NCI-H1048 (cell line): Measurements from ENCODE around the gene PPL.
"Not testable (repeated sequence)": the region's sequence is repeated elsewhere in the genome, so short reads cannot be mapped to it uniquely, and the experiment has no call there.

Source experiments
- DNase-seq: peaks from one replicate; lab custom pipeline; 2025; lab: John Stamatoyannopoulos, UW

Gene PPL

DNA sequence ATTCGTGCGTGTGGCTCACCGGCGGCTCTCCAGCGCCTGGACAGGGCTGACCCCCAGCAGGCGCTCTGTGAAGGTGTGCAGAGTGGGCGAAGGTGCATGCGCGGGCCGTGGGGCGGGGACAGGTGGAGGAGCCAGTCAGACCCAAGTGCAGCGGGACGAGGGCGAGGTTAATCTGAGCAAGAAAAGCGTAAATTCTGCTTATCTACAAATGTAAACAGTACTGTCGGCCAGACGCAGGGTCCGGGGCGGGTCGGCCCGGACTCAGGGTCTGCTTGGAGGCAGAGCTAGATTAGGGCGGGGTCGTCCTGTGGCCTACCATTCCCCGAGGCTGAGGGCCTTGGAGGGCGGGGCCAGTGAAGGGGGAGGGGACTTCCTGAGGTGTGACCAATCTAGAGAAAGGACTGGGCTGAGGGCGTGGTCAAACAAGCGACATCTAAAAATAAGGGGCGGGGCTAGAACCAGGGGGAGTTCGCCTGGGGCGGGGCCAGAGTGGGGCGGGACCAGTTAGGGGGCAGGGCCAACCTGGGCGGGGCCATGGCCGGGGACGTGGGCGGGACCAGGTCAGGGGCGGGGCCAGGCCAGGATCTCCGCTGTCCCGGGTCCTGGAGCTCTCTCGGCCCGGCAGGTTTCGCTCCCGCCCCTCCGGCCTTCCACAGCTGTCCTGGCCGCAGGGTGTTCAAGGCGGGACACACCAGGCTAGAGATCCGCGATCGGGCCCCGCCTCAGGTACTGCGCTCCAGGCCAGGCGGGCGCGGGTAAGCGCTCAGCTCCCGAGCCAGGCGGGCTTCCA, 21.0 kb upstream of the PPL start, which contains the start of gene SEC14L5:
Gene SEC14L5 (plus strand): TSS at position 611 of the 790 bp plus-strand sequence. CDS start 994 bp downstream, outside the sequence.
- DNase-seq, result peak; percentile 70

DNA sequence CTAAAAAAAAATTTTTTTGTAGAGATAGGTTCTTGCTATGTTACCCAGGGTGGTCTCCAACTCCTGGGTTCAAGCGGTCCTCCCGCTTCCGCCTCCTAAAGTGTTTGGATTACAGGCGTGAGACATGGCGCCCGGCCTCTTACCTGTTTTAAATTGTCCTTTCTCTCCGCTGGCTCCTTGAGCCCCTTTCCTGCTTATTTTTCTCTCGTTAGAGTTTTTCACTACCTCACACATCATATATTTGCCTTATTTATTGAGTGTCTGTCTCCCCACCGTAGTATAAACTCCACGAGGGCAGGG, 20.4 kb upstream of the PPL start:
- DNase-seq, result no peak

DNA sequence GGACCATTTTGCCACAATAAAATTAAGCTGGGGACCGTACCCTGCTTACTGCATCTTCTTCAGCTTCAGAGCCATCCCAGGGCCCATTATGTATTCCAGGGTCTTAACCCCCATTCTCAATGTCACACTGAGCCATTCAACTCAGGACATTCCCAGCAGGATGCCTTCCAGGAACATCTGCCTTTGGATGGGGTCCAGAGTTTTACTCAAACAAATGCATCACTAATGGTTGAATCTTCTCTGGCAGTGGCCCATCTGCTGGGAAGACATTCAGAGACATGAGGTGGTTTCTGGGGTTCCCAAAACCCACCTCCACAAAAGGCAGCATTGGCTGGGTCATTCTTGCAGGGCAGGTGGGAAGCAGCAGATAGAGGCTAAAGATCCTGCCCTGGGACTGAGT, 17.8 kb upstream of the PPL start:
- DNase-seq, result no peak

DNA sequence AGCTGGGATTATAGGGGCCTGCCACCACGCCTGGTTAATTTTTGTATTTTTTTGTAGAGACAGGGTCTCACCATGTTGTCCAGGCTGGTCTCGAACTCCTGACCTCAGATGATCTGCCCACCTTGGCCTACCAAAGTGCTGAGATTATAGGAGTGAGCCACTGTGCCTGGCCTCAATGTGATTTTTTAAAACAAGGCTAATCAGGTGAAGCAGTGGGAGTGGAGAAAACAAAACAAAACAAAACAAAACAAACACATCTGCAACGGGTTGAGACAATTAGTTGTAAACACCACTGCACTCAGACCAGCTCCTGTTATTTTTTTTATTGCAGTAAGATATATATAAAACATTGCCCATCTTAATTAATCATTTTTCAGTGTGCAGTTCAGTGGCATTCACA, 14.6 kb upstream of the PPL start:
- DNase-seq, result not testable (repeated sequence)

DNA sequence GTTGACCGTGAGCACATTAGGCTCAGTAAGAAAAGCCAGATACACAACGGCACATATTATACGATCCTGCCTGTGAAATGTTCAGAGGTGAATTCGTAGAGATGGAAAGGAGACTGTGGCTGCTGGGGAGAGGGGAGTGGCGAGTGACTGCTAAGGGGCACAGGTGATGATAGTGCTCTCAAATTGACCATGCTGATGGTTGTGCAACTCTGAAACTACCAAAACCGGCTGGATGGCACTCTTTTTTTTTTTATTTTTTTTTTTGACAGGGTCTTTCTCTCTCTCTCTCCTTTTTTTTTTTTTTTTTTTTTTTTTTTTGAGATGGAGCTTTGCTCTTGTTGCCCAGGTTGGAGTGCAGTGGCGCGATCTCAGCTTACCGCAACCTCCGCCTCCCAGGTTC, 13.0 kb upstream of the PPL start:
- no peak for DNase-seq

DNA sequence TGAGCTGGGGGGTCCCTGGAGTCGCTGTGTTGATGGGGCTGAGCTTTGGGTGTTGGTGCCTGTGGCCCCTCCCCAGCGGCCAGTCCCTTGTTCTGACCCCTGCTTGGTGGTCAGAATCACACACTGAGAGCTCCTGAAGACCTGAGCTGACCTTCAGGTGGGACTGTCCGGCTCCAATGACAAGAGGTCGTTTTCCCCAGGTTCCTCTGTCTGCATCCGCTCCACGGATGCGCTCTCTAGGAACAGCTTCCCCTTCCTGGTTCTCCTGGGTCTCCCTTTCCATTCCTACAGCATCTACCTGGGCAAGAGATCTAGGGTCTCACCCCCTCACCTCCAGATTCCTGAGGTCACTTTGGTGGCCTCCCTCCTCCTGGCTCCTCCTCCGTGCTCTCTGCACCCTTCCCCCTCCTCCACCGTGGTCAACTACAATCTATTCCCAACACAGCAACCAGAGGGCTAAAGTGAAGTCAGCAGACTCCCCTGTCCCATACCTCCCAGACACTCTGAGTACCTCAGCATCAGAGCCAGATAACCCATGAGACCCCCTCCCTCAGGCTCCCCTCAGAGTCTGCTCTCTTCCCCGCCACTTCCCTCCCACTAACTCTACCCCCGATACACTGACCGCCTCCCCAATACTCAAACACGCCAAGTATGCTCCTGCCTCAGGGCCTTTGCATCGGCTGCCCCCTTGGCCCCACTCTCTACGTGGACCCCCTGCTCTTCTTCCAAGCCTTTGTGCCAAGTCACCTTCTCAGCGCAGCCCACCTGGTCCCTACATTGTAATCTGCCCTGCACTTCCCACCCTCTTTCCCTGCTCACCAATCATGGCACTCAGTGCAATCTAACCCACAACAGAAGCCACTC, 12.2 kb upstream of the PPL start:
- no peak for DNase-seq

DNA sequence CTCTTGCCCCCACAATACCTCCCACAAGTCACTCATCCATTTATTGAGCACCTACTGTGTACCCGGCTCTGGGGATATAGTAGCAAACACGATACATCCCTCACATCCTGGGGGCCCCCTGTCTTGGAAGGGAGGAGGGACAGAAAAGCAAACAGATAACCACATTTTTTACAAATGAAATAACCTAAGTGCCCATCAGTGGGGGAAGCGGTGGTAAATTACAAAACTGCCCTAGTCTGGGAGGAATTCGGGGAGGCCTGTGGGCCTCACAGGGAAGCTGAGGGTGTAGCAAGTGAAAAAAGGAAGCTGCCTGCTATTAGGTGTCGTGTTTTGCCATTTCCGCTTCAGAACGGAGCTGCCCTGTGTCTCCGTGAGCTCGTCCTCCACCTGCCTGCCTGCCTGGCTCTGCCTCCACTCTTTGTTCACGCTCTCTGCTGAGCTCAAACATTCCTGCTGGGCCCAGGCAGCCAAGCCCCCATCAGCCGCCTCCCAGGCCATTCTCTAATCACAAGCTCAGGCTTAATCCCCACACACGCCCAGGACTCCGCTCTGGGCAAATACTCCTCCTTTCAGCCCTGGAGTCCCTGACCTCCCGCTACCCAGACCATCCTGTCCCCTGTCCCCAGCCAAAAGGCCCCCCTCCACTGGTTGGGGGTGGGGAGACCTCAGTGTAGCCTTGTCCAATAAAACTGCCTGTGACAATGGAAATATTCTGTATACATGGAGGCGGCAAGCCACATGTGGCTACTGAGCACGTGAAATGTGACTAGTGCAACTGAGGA, 11.0 kb upstream of the PPL start:
- DNase-seq, result no peak

DNA sequence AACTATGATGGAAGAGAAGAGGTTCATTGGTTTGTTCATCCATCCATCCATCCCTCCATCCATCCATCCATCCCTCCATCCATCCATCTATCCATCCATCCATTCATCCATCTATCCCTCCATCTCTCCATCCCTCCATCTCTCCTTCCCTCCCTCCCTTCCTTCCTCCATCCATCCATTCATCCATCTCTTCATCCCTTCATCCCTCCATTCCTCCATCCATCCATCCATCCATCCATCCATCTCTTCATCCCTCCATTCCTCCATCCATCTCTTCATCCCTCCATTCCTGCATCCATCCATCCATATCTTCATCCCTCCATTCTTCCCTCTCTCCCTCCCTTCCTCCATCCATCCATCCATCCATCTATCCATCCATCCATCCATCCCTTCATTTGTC, 10.0 kb upstream of the PPL start:
- no peak for DNase-seq

DNA sequence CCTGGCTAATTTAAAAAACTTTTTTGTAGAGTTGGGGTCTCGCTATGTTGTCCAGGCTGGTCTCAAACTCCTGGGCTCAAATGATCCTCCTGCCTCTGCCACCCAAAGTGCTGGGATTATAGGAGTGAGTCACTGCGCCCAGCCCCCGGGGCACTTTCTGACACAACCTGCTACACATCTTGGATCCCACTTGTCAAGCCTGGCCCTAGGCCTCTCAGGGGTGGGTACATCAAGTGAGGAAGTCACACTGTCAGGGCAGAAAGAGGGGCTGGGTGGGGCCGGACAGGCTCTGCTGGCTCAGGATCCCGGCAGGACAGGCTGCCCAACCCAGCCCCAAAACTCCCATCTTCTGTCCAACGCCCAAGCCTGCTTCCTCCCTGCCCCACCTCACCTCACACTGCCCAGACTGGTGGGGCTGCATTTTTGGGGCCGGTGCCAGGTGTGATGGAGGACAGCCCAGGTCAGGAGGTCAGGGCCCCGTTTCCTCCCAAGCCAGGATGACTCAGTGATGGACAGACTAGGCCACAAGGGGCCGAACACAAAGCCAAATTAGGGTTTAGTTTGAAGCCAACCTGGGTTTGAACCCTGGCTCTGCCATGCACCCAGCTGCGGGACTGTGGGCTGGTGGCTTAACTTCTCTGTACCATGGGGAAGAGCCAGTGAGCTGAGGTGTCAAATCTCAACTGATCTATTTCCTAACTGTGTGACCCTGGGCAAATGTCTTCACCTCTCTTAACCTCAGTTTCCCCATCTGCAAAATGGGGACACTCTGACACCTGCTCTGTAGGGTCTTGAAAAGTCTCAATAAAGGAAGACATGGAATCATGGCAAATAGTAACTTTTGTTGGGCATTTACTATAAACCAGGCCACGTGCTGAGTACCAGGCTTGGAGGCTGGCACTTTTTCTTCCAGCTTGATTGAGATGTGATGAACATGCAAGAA, 8.9 kb upstream of the PPL start:
- DNase-seq, result no peak

DNA sequence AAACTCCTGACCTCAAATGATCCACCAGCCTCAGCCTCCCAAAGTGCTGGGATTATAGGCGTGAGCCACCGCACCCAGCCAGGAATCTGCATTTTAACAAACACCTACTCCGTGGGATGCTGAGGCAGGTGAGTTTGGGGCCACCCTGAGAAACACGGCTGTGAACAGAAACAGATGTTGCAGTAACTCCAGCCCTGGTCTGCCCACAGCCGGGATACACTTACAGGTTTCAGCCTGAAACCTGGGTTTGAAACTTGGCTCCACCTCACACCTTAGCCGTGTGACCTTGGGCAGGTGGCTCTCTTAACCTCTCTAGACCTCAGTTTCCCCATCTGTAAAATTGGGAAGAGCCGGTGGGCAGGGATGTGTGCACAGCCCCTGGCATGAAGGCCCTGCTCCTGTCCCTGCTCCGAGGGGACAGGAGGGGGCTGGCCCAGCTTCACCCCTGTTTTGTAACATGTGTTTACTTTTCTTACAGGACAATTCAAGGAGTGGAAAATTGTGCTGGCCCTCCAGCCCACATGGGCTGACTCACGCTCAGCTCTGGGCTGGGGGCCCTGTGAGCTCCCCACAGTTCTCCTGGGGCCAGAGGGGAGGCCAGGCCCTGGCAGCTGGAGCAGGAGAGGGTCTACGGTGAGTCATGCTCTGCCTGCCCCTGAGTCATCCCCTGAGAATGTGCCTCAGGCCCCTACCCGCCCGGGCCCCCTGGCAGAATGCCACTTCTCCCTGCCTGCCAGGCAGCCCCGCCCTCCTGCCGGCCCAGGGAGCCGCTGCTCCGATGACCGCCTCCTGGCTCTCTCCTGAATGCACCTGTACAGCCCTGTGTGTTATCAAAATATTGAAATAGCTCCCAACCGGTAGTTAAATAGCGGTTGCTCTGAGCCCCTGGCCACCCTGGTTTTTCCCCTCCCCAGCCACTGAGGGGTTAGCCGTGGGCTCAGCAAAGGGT, 7.7 kb upstream of the PPL start:
- no peak for DNase-seq

DNA sequence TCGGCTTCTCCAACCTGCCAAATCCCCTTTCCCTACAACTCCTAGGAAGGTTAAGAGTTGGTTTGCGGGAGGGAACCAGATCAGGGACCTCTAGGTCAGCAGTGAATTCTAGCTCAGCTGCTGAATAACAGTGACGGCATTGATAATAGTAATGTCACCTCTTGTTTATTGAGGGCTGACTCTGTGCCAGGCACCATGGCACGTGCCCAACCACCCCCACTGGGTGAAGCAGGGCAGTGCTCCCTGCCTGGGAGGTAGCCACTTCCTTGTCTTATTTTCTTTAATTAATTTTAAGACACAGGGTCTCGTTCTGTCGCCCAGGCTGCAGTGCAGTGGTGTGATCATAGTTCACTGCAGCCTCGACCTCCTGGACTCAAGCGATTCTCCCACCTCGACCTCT, 5.5 kb upstream of the PPL start:
- no peak for DNase-seq

DNA sequence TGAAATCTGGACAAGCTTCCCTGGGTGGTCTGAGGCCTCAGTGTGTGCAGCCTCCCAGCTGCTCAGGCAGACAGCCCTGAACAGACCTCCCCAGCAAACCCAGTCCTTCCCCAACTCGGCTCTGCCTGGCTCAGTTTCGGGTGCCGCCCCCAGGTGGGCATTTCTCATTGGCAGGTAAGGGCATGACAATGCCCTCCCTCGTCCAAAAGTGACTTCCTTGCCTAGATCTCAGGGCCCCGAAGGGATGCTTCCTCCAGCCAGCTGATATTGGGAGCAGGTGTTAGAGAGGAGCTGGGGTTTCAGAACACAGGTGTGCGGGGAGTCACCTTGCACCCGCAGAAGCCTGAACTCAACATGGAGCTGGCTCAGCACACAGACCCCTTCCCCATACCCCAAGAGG, 3.8 kb upstream of the PPL start:
- DNase-seq, result no peak

DNA sequence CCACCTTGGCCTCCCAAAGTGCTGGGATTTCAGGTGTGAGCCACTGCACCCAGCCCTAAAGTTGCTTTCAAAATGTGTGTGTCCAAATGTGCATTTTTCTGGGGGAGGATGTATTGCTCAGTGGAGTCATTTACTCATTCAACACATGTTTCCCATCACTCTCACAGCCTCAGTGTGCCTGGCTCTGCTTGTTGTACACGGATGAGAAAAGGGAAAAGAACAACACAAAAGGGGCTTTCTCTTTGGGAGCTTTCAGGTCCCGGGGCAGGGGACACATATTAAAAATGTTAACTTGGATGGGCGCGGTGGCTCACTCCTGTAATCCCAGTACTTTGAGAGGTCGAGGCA, 1.7 kb upstream of the PPL start:
- no peak for DNase-seq

DNA sequence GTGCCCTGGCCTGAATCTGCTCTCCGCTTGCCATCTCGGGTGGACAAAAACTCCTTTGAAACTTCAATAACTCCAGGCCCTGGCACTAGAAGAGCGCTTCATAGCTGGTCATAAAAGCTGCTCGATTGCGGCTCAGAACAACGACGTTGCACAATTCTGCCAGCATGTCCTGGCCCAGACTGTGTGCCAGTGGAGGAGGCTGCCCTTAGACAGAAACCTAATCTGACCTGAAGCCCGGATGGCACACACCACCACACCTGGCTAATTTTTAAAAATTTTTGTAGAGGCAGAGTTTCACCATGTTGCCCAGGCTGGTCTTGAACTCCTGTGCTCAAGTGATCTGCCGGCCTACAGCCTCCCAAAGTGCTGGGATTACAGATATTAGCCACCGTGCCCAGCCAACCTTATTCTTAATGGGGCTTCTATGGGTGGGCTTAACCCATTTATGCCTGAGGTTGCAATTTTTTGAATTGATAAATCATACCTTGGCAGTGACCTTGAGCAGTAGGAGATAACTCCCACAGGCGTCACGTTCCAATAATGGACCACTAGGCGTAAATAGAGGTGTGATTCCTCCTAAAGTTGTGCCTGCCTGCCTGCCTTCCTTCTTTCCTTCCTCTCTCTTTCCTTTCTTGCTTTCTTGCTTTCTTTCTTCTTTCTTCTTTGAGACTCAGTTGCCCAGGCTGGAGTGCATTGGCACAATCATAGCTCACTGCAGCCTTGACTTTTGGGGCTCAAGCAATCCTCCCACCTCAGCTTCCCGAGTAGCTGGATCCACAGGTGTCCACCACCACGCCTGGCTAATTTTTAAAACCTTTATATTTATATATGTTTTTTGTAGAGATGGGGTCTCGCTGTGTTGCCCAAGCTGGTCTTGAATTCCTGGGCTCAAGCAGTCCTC, 1.1 kb upstream of the PPL start:
- DNase-seq, result no peak

DNA sequence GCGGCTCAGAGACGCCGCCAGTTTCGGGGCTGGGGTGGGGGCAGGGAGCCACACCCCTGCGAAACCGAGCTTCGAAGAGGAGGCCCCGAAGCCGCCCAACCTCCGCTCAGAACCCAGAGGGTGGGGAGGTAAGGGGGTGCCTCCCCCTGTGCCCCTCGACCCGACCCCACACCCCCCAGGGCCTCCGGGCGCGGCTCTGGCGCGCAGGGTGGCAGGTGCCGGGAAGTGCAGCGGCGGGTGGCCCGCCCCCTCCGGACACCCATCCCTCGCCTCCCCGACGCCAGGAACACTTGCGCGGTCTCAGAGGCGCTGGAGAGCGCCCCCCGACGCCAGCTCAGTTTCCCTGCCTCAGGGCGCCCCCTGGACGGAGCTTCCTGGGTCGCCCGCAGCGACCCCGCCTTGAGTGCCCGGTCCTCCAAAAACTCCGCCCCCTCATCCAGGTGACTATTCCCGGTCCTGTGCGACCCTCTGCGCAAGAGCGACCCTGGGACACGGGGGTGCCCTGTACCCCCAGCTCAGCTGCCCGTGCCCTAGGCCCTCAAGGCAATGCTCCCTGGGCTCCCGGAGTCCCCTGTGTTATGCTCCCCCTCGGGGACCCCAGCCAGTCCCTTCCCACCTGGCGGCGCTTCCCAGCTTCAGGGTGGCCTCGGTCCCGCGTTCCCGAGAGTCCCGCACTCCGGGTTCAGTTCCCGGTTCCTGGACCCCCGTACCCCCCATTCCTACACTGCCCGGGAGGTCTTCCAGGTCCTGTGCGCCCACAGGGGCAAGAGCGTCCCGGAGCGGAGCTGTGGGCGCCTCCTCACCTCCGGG, 562 bp downstream of the PPL start:
- DNase-seq, result no peak

DNA sequence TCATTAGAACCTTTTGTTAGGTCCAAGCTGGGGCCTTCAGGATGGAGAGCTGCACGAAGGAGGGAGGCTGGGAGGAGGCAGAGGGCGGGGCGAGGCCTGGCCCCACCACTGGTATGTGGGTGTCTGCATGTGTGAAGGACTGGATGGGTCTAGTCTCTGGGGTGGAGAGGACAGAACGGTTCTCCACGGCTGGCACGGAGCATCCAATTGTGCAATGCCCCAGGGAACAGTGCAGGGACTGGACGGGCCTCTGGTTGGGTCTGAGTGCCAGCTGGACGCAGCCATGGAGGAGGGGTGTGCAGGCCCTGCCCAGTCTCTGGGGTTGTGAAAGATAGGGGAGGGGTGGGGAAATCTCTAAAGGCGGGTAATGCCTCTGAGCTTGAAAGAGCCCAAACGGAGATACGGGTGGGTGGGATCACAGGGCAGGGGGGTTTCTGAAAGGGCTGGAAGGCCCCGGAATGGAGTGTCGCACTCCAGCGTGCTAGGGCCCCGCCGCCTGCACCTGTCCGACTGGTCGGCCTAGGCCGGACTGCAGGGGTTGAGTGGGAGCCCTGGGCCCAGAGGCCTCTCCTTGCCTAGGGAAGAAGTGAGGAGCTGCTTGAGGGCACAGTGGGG, 1.6 kb downstream of the PPL start:
- DNase-seq, result no peak

DNA sequence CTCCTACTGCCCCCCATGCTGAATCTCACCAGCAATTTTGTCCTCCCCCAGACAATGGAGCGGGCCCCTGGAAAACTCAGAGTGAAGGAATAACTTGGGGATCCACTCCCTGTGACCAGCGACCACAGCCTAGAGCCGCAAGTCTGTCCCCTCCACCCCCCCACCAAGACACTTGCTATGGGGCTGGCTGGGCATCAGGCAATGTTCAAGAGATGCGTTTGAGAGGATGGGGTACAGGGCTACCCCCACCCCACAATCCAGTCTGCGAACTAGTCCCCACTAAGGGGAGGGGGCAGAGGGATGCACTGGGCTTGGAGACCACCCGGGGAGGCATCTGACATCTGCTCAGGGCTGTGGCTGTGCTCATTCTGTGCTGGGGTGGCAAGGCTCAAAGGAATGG, 2.4 kb downstream of the PPL start:
- no peak for DNase-seq

DNA sequence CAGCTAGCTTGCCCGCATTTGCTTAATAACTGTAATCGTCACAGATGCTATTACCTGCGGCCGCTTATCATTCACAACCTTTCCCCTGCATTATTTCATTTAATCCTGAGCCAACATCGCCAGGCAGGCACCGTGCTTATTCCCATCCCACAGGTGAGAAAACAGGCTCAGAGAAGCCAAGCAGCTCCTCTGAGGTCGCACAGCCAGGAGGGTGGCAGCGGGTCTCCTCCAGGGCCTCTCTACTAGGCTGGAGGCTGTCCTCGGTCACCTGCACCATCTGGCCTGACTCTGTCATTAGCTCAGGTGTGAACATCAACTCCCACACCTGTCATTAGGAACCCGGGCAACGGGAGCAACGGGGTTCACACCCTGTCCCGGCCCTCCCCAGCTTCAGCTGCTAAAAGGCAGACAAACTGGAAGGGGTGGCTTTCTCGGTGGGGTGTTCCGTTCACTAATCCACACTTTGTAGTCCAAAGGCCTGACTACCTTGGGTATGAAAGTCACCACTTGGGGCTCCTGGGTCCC, 3.0 kb downstream of the PPL start:
- DNase-seq, result no peak
